Measurements from ENCODE around the gene PHRF1.

Gene PHRF1

DNA sequence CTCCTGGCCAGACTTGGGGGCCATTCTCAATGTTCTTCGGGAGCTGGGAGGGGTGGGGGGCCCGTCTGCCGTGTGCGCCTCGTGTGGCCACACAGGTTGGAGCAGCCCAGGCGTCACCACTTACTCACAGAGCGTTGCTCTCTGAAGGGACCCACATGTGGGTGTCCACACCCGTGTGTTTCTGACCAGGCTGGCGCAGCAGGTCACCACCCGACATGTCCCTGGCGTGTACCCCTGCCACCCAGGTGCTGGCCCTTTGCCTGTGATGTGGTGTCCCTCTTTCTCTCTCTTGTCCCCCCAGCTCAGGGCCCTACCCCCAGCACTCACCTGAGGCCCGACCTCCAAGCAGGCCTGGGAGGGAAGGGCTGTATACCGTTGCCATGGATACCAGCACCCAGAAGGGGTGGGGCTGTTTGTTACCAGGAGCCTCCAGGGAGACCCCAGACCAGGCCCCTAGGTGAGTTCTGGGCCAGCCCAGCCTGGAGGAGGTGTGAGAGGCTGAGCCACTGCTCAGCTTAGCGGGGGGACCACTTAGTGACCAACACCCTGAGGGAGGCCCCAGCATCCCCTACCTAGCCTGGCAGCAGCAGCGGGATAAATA is 17.1 kb upstream of the PHRF1 start:
- peaks cover 0 to 8% (median 3%) of the 10 kb centered on the region in 4 experiments for H3K36me3 ChIP-seq (ENCODE audit: control insufficient read depth in 4 of 4, insufficient read depth in 4 of 4, low read length in 3 of 4)
- H3K4me1 ChIP-seq (ENCODE audit: control extremely low read depth in 1 of 4, control insufficient read depth in 4 of 4, insufficient read depth in 4 of 4, low read length in 3 of 4), result peaks cover 0 to 38% (median 29%) of the 10 kb centered on the region in 4 experiments
- 85% methylated on average over 12 of the region's 15 CpGs for WGBS (ENCODE audit: insufficient coverage)
- ChIA-PET CTCF (interaction anchor here (1.1 to 1.6 kb wide), 4 partner anchors 7 to 163 kb away, joined by 3 to 5 read pairs (median 3); no protein-coding TSS in a partner anchor), POLR2A (no interaction called here)
- no peak overlapping the region for H3K27ac ChIP-seq (ENCODE audit: insufficient read depth in 1 of 2, low read depth in 1 of 2, low read length in 2 of 2, poor library complexity in 1 of 2, severe bottlenecking in 2 of 2)
- DNase-seq, result no peak
- no peak overlapping the region for H3K4me3 ChIP-seq (ENCODE audit: control insufficient read depth in 1 of 7, extremely low read depth in 1 of 7, insufficient read depth in 4 of 7, low read depth in 2 of 7, low read length in 6 of 7)
- H3K9me3 ChIP-seq (ENCODE audit: control extremely low read depth in 1 of 5, control insufficient read depth in 4 of 5, insufficient read depth in 2 of 5, low read depth in 1 of 5, low read length in 4 of 5), result no peaks in the 10 kb centered on the region
- H3K27me3 ChIP-seq (replicated peaks in 2 of 5; ENCODE audit: control insufficient read depth in 4 of 5, insufficient read depth in 5 of 5, low read length in 4 of 5), result peaks cover 0 to 41% (median 12%) of the 10 kb centered on the region in 5 experiments

- Histone ChIP-seq H3K4me1 (ENCODE audit: control extremely low read depth in 1 of 4, control insufficient read depth in 4 of 4, insufficient read depth in 4 of 4, low read length in 3 of 4) (peaks cover 0 to 33% (median 26%) of the 10 kb centered on the region in 4 experiments), H3K9me3 (ENCODE audit: control extremely low read depth in 1 of 5, control insufficient read depth in 4 of 5, insufficient read depth in 2 of 5, low read depth in 1 of 5, low read length in 4 of 5) (no peaks in the 10 kb centered on the region), H3K27ac (ENCODE audit: insufficient read depth in 1 of 2, low read depth in 1 of 2, low read length in 2 of 2, poor library complexity in 1 of 2, severe bottlenecking in 2 of 2) (peak overlapping the region in 1 of 2 experiments; percentile 66), H3K27me3 (replicated peaks in 2 of 5; ENCODE audit: control insufficient read depth in 4 of 5, insufficient read depth in 5 of 5, low read length in 4 of 5) (peaks cover 0 to 41% (median 12%) of the 10 kb centered on the region in 5 experiments), H3K4me3 (ENCODE audit: control insufficient read depth in 1 of 7, extremely low read depth in 1 of 7, insufficient read depth in 4 of 7, low read depth in 2 of 7, low read length in 6 of 7) (peak overlapping the region in 5 of 7 experiments; percentile 47 to 85 (median 66)), H3K36me3 (ENCODE audit: control insufficient read depth in 4 of 4, insufficient read depth in 4 of 4, low read length in 3 of 4) (peaks cover 0 to 10% (median 4%) of the 10 kb centered on the region in 4 experiments)
- POLR2A ChIA-PET, result interaction anchor here (0.6 kb wide), 1 partner anchor 137 kb away, joined by 3 read pairs; no protein-coding TSS in a partner anchor
- DNase-seq, result no peak
- 82% methylated on average over 17 of the region's 18 CpGs for WGBS (ENCODE audit: insufficient coverage)
- CTCF ChIA-PET, result interaction anchor here (1.0 to 1.6 kb wide), 5 partner anchors 8 to 162 kb away, joined by 3 to 5 read pairs (median 3); no protein-coding TSS in a partner anchor
These were observed 16.5 kb upstream of the PHRF1 start for GRCh38 chr11:559712-560304.

- no peaks in the 10 kb centered on the region for H3K9me3 ChIP-seq (ENCODE audit: control extremely low read depth in 1 of 5, control insufficient read depth in 4 of 5, insufficient read depth in 2 of 5, low read depth in 1 of 5, low read length in 4 of 5)
- H3K36me3 ChIP-seq (ENCODE audit: control insufficient read depth in 4 of 4, insufficient read depth in 4 of 4, low read length in 3 of 4), result peaks cover 0 to 10% (median 4%) of the 10 kb centered on the region in 4 experiments
- peak within 1 kb of the TSS in 1 of 2 experiments; percentile 66 for H3K27ac ChIP-seq (ENCODE audit: insufficient read depth in 1 of 2, low read depth in 1 of 2, low read length in 2 of 2, poor library complexity in 1 of 2, severe bottlenecking in 2 of 2)
- 2% methylated on average over 66 of the region's 95 CpGs for WGBS (ENCODE audit: insufficient coverage)
- peaks cover 0 to 36% (median 8%) of the 10 kb centered on the region in 5 experiments for H3K27me3 ChIP-seq (replicated peaks in 2 of 5; ENCODE audit: control insufficient read depth in 4 of 5, insufficient read depth in 5 of 5, low read length in 4 of 5)
- ChIA-PET CTCF (interaction anchor here (1.0 to 1.6 kb wide), 5 partner anchors 8 to 161 kb away, joined by 3 to 5 read pairs (median 3); no protein-coding TSS in a partner anchor), POLR2A (interaction anchor here (0.6 kb wide), 1 partner anchor 136 kb away, joined by 3 read pairs; no protein-coding TSS in a partner anchor)
- DNase-seq, result peak; percentile 89 to 91 (median 91)
- peaks cover 0 to 28% (median 21%) of the 10 kb centered on the region in 4 experiments for H3K4me1 ChIP-seq (ENCODE audit: control extremely low read depth in 1 of 4, control insufficient read depth in 4 of 4, insufficient read depth in 4 of 4, low read length in 3 of 4)
- peak within 1 kb of the TSS; percentile 50 to 85 (median 78) for H3K4me3 ChIP-seq (ENCODE audit: control insufficient read depth in 1 of 7, extremely low read depth in 1 of 7, insufficient read depth in 4 of 7, low read depth in 2 of 7, low read length in 6 of 7)
These were observed 15.7 kb upstream of the PHRF1 start, which contains the start of the genes LMNTD2 and RASSF7 for GRCh38 chr11:560305-561147. LMNTD2 (minus strand) TSS chr11:560738; CDS start chr11:560716, 22 bp downstream. RASSF7 (plus strand) TSS chr11:560970; CDS start chr11:561769, 799 bp downstream.

DNA sequence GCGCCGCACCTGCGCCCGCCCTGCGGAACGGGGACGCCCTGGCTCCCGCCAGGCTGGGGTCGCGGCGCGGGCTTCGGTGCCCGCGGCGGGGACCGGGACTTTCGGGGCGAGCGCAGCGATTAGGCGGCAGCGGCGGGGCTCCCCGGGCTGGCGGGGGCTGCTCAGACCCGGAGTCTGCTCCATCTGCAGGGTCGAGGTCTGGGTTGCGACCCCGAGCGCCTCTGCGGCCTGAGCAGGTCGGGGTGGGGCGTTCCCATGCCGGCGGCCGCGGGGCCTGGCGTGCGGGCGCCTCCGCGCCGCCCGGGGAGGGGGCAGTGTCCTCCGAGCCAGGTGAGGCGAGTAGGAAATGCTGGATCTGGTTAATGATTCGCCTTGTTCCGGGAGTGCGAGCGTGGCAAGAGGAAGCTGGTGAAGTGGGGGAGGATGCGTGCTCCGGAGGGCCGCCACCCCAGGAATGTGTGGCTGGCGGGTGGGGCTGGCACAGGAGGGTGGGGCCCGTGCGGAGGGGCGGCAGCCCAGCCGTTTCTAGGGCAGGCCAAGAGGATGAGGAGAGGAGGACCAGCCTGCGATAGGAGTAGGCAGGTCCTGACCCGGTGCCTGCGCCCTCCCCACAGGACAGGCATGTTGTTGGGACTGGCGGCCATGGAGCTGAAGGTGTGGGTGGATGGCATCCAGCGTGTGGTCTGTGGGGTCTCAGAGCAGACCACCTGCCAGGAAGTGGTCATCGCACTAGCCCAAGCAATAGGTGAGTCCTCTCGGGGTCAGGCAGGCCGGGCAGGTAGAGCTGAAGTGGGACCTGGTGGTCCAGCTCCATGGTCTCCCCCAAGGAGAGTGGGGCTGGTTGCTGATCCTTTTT is 14.9 kb upstream of the PHRF1 start:
- peaks cover 0 to 20% (median 17%) of the 10 kb centered on the region in 4 experiments for H3K4me1 ChIP-seq (ENCODE audit: control extremely low read depth in 1 of 4, control insufficient read depth in 4 of 4, insufficient read depth in 4 of 4, low read length in 3 of 4)
- peak overlapping the region; percentile 50 to 85 (median 78) for H3K4me3 ChIP-seq (ENCODE audit: control insufficient read depth in 1 of 7, extremely low read depth in 1 of 7, insufficient read depth in 4 of 7, low read depth in 2 of 7, low read length in 6 of 7)
- peak in 2 of 3 donors; percentile 31 to 33 for DNase-seq
- peaks cover 0 to 27% (median 6%) of the 10 kb centered on the region in 5 experiments for H3K27me3 ChIP-seq (replicated peaks in 2 of 5; ENCODE audit: control insufficient read depth in 4 of 5, insufficient read depth in 5 of 5, low read length in 4 of 5)
- peak overlapping the region in 1 of 2 experiments; percentile 34 for H3K27ac ChIP-seq (ENCODE audit: insufficient read depth in 1 of 2, low read depth in 1 of 2, low read length in 2 of 2, poor library complexity in 1 of 2, severe bottlenecking in 2 of 2)
- H3K36me3 ChIP-seq (ENCODE audit: control insufficient read depth in 4 of 4, insufficient read depth in 4 of 4, low read length in 3 of 4), result peaks cover 0 to 10% (median 4%) of the 10 kb centered on the region in 4 experiments
- ChIA-PET CTCF (interaction anchor here (1.1 kb wide), 1 partner anchor 23 kb away, joined by 3 read pairs; no protein-coding TSS in a partner anchor), POLR2A (no interaction called here)
- no peaks in the 10 kb centered on the region for H3K9me3 ChIP-seq (ENCODE audit: control extremely low read depth in 1 of 5, control insufficient read depth in 4 of 5, insufficient read depth in 2 of 5, low read depth in 1 of 5, low read length in 4 of 5)
- WGBS (ENCODE audit: insufficient coverage), result 8% methylated on average over 46 of the region's 67 CpGs

- ChIA-PET POLR2A (no interaction called here), CTCF (interaction anchor here (1.1 kb wide), 1 partner anchor 24 kb away, joined by 3 read pairs; no protein-coding TSS in a partner anchor)
- Histone ChIP-seq H3K27ac (ENCODE audit: insufficient read depth in 1 of 2, low read depth in 1 of 2, low read length in 2 of 2, poor library complexity in 1 of 2, severe bottlenecking in 2 of 2) (no peak overlapping the region), H3K4me1 (ENCODE audit: control extremely low read depth in 1 of 4, control insufficient read depth in 4 of 4, insufficient read depth in 4 of 4, low read length in 3 of 4) (peaks cover 0 to 18% (median 16%) of the 10 kb centered on the region in 4 experiments), H3K4me3 (ENCODE audit: control insufficient read depth in 1 of 7, extremely low read depth in 1 of 7, insufficient read depth in 4 of 7, low read depth in 2 of 7, low read length in 6 of 7) (peak overlapping the region in 5 of 7 experiments; percentile 50 to 85 (median 81)), H3K36me3 (ENCODE audit: control insufficient read depth in 4 of 4, insufficient read depth in 4 of 4, low read length in 3 of 4) (peaks cover 0 to 10% (median 4%) of the 10 kb centered on the region in 4 experiments), H3K27me3 (replicated peaks in 2 of 5; ENCODE audit: control insufficient read depth in 4 of 5, insufficient read depth in 5 of 5, low read length in 4 of 5) (peaks cover 0 to 20% (median 0%) of the 10 kb centered on the region in 5 experiments), H3K9me3 (ENCODE audit: control extremely low read depth in 1 of 5, control insufficient read depth in 4 of 5, insufficient read depth in 2 of 5, low read depth in 1 of 5, low read length in 4 of 5) (no peaks in the 10 kb centered on the region)
- 97% methylated on average over 27 of the region's 29 CpGs for WGBS (ENCODE audit: insufficient coverage)
- no peak for DNase-seq
These were observed 14.1 kb upstream of the PHRF1 start for GRCh38 chr11:562046-562645.

Measured in common myeloid progenitor, CD34-positive (primary cell).